Mesendoderm (in vitro differentiated cells): Measurements from ENCODE around the gene UNKL.

Source experiments
- DNase-seq: peaks from one replicate; pipeline ENCODE4 v3.0.0; 2013
- H2AK5ac ChIP-seq: 2 replicates; pipeline ENCODE4 v1.6.1; 2013; ENCODE audit warnings: low read length, inconsistent platforms
- H2BK120ac ChIP-seq: 2 replicates; pipeline ENCODE4 v1.6.1; 2013; ENCODE audit warnings: low read depth, mild to moderate bottlenecking, low read length, moderate library complexity, mixed read lengths
- H2BK15ac ChIP-seq: replicated peaks from 2 replicates; pipeline ENCODE4 v1.6.1; 2013; ENCODE audit warnings: low read depth, mild to moderate bottlenecking, moderate library complexity
- H2BK5ac ChIP-seq: 2 replicates; pipeline ENCODE4 v1.6.1; 2013; ENCODE audit warnings: low read length, inconsistent platforms
- H3K18ac ChIP-seq: 2 replicates; pipeline ENCODE4 v1.6.1; 2013; ENCODE audit warnings: mild to moderate bottlenecking, low read length, mixed read lengths
- H3K23ac ChIP-seq: one replicate; pipeline ENCODE4 v1.6.1; 2013; ENCODE audit warnings: low read length
- H3K27ac ChIP-seq: 2 replicates; pipeline ENCODE4 v1.5.1; 2013; ENCODE audit warnings: low read depth, mild to moderate bottlenecking, inconsistent platforms, low read length, moderate library complexity
- H3K27me3 ChIP-seq: 2 replicates; pipeline ENCODE4 v1.6.1; 2013; ENCODE audit warnings: low read length, control low read depth, mild to moderate bottlenecking, inconsistent platforms; ENCODE audit not compliant: insufficient read depth, poor library complexity
- H3K36me3 ChIP-seq: 2 replicates; pipeline ENCODE4 v1.6.1; 2013; ENCODE audit warnings: low read length, inconsistent platforms; ENCODE audit not compliant: control insufficient read depth, insufficient read depth
- H3K4ac ChIP-seq: one replicate; pipeline ENCODE4 v1.6.1; 2013; ENCODE audit warnings: low read depth, mild to moderate bottlenecking, low read length, moderate library complexity
- H3K4me1 ChIP-seq: 2 replicates; pipeline ENCODE4 v1.6.1; 2013; ENCODE audit warnings: low read depth, low read length, inconsistent platforms; ENCODE audit not compliant: control insufficient read depth
- H3K4me2 ChIP-seq: 2 replicates; pipeline ENCODE4 v1.6.1; 2013; ENCODE audit warnings: low read length
- H3K4me3 ChIP-seq: 2 replicates; pipeline ENCODE4 v1.5.1; 2013; ENCODE audit warnings: mild to moderate bottlenecking, low read length
- H3K56ac ChIP-seq: one replicate; pipeline ENCODE4 v1.6.1; 2013; ENCODE audit warnings: low read length
- H3K79me1 ChIP-seq: 2 replicates; pipeline ENCODE4 v1.6.1; 2013; ENCODE audit warnings: low read length, inconsistent platforms
- H3K79me2 ChIP-seq: 2 replicates; pipeline ENCODE4 v1.6.1; 2013; ENCODE audit warnings: mild to moderate bottlenecking, low read length; ENCODE audit not compliant: control insufficient read depth, insufficient read depth
- H3K9ac ChIP-seq: 2 replicates; pipeline ENCODE4 v1.6.1; 2013; ENCODE audit warnings: low read length, inconsistent platforms
- H4K5ac ChIP-seq: one replicate; pipeline ENCODE4 v1.6.1; 2013; ENCODE audit warnings: low read length
- H4K8ac ChIP-seq: one replicate; pipeline ENCODE4 v1.6.1; 2013; ENCODE audit warnings: low read depth, mild to moderate bottlenecking, control low read depth, low read length, moderate library complexity
- WGBS: extraction: QIAGEN DNeasy Blood & Tissue Kit; methylation state at CpG from one replicate; pipeline ENCODE4 v1.1.7; 2013; ENCODE audit warnings: low lambda C conversion rate, missing lambda C conversion rate; ENCODE audit not compliant: insufficient coverage; ENCODE audit errors: extremely low coverage; 5-methylcytosine and 5-hydroxymethylcytosine counted together

Gene UNKL

GRCh38 chr16:1335211-1335971 is 79.1 kb downstream of the UNKL start:
- no peak for DNase-seq
- H4K8ac ChIP-seq = no peak overlapping the region
- H3K9ac ChIP-seq = no peak overlapping the region
- no peak overlapping the region for H3K23ac ChIP-seq
- H3K36me3 ChIP-seq = no peaks in the 10 kb centered on the region
- H3K56ac ChIP-seq = no peak overlapping the region
- no peak overlapping the region for H3K4me3 ChIP-seq
- WGBS = no CpG with 5 or more reads among the region's 16 CpGs
- no peaks in the 10 kb centered on the region for H3K79me2 ChIP-seq
- H2BK5ac ChIP-seq = no peak overlapping the region
- no peak overlapping the region for H4K5ac ChIP-seq
- H3K27me3 ChIP-seq = peaks cover 10% of the 10 kb centered on the region
- peaks cover 2% of the 10 kb centered on the region for H3K4me1 ChIP-seq
- no peak overlapping the region for H2BK120ac ChIP-seq
- H3K18ac ChIP-seq = no peak overlapping the region
- no peak overlapping the region for H3K4ac ChIP-seq
- H3K79me1 ChIP-seq = no peaks in the 10 kb centered on the region
- no peak overlapping the region for H2AK5ac ChIP-seq
- no peak overlapping the region for H3K4me2 ChIP-seq
- H3K27ac ChIP-seq = no peak overlapping the region
- no peak overlapping the region for H2BK15ac ChIP-seq

- H3K27ac ChIP-seq = no peak overlapping the region
- no CpG with 5 or more reads among the region's 9 CpGs for WGBS
- no peak overlapping the region for H2BK5ac ChIP-seq
- no peak overlapping the region for H3K4me2 ChIP-seq
- H3K18ac ChIP-seq = no peak overlapping the region
- H3K27me3 ChIP-seq = peaks cover 10% of the 10 kb centered on the region
- no peak overlapping the region for H2BK120ac ChIP-seq
- H3K23ac ChIP-seq = no peak overlapping the region
- H4K5ac ChIP-seq = no peak overlapping the region
- no peak overlapping the region for H3K9ac ChIP-seq
- H3K4ac ChIP-seq = no peak overlapping the region
- H2BK15ac ChIP-seq = no peak overlapping the region
- H2AK5ac ChIP-seq = no peak overlapping the region
- H3K56ac ChIP-seq = no peak overlapping the region
- H3K79me2 ChIP-seq = no peaks in the 10 kb centered on the region
- no peaks in the 10 kb centered on the region for H3K36me3 ChIP-seq
- DNase-seq = no peak
- no peaks in the 10 kb centered on the region for H3K79me1 ChIP-seq
- H3K4me1 ChIP-seq = peaks cover 2% of the 10 kb centered on the region
- H3K4me3 ChIP-seq = no peak overlapping the region
- H4K8ac ChIP-seq = no peak overlapping the region
Measured at GRCh38 chr16:1334739-1335138, 79.8 kb downstream of the UNKL start.

- peak overlapping the region; percentile 45 for H3K23ac ChIP-seq
- DNase-seq = no peak
Measured at GRCh38 chr16:1333854-1334700, 80.4 kb downstream of the UNKL start.

GRCh38 chr16:1333149-1333812 is 81.2 kb downstream of the UNKL start, which contains the start of gene BAIAP3:
Gene BAIAP3 (plus strand): TSS chr16:1333645. CDS start chr16:1338550, 4,905 bp downstream.
- H3K9ac ChIP-seq = peak within 1 kb of the TSS; percentile 61
- H3K23ac ChIP-seq = peak within 1 kb of the TSS; percentile 45
- no peaks in the 10 kb centered on the region for H3K36me3 ChIP-seq
- peak within 1 kb of the TSS; percentile 87 for H3K4me2 ChIP-seq
- no peaks in the 10 kb centered on the region for H3K79me2 ChIP-seq
- H2AK5ac ChIP-seq = no peak within 1 kb of the TSS
- H4K8ac ChIP-seq = no peak within 1 kb of the TSS
- no peak within 1 kb of the TSS for H4K5ac ChIP-seq
- H3K4me3 ChIP-seq = no peak within 1 kb of the TSS
- peak within 1 kb of the TSS; percentile 79 for H3K56ac ChIP-seq
- no peak within 1 kb of the TSS for H2BK120ac ChIP-seq
- no peak within 1 kb of the TSS for H3K4ac ChIP-seq
- peaks cover 2% of the 10 kb centered on the region for H3K4me1 ChIP-seq
- no peaks in the 10 kb centered on the region for H3K79me1 ChIP-seq
- no CpG with 5 or more reads among the region's 83 CpGs for WGBS
- H3K27me3 ChIP-seq = peaks cover 10% of the 10 kb centered on the region
- H2BK15ac ChIP-seq = no peak within 1 kb of the TSS
- H3K18ac ChIP-seq = peak within 1 kb of the TSS; percentile 16
- no peak within 1 kb of the TSS for H2BK5ac ChIP-seq
- peak; percentile 40 for DNase-seq
- no peak within 1 kb of the TSS for H3K27ac ChIP-seq

More at GRCh38 chr16:1333854-1334700, 80.4 kb downstream of the UNKL start:
- Histone ChIP-seq H4K5ac (no peak overlapping the region), H3K4me1 (peaks cover 2% of the 10 kb centered on the region), H2BK5ac (no peak overlapping the region), H3K4me2 (no peak overlapping the region), H3K79me1 (no peaks in the 10 kb centered on the region), H3K4ac (no peak overlapping the region), H3K9ac (peak overlapping the region; percentile 47), H4K8ac (no peak overlapping the region), H3K56ac (peak overlapping the region; percentile 60), H3K36me3 (no peaks in the 10 kb centered on the region), H2BK120ac (no peak overlapping the region), H2BK15ac (no peak overlapping the region), H3K79me2 (no peaks in the 10 kb centered on the region), H3K27ac (no peak overlapping the region), H3K18ac (no peak overlapping the region), H3K27me3 (peaks cover 10% of the 10 kb centered on the region), H2AK5ac (no peak overlapping the region), H3K4me3 (no peak overlapping the region)
- WGBS = no CpG with 5 or more reads among the region's 78 CpGs

GRCh38 chr16:1332618-1333148 is 81.8 kb downstream of the UNKL start:
- Histone ChIP-seq H3K36me3 (no peaks in the 10 kb centered on the region), H3K27me3 (peaks cover 10% of the 10 kb centered on the region), H3K9ac (peak overlapping the region; percentile 61), H2AK5ac (no peak overlapping the region), H2BK15ac (no peak overlapping the region), H4K8ac (no peak overlapping the region), H3K56ac (peak overlapping the region; percentile 79), H3K4ac (no peak overlapping the region), H3K79me2 (no peaks in the 10 kb centered on the region), H3K79me1 (no peaks in the 10 kb centered on the region), H3K4me3 (no peak overlapping the region), H4K5ac (no peak overlapping the region), H3K27ac (no peak overlapping the region), H2BK5ac (no peak overlapping the region), H3K4me2 (peak overlapping the region; percentile 87), H3K23ac (no peak overlapping the region), H3K18ac (peak overlapping the region; percentile 16), H2BK120ac (no peak overlapping the region), H3K4me1 (peaks cover 2% of the 10 kb centered on the region)
- peak; percentile 45 for DNase-seq
- no CpG with 5 or more reads among the region's 26 CpGs for WGBS
